Loucy (cell line): ENCODE results near the gene CORO2B.

Experiments used
- EZH2phosphoT487 ChIP-seq: fragments of 200-600 bp; IDR thresholded peaks from 2 replicates; pipeline ENCODE4 v1.6.1; 2018; ENCODE audit warnings: antibody characterized with exemption, mild to moderate bottlenecking, moderate library complexity, borderline replicate concordance
- TF ChIP-seq, protein P1 (sequence below): fragments of 200-600 bp; sonication (generic); conservative IDR thresholded peaks from 2 replicates; pipeline ENCODE4 v1.5.1; 2014; ENCODE audit warnings: mild to moderate bottlenecking, antibody characterized with exemption, low read length

DNA sequence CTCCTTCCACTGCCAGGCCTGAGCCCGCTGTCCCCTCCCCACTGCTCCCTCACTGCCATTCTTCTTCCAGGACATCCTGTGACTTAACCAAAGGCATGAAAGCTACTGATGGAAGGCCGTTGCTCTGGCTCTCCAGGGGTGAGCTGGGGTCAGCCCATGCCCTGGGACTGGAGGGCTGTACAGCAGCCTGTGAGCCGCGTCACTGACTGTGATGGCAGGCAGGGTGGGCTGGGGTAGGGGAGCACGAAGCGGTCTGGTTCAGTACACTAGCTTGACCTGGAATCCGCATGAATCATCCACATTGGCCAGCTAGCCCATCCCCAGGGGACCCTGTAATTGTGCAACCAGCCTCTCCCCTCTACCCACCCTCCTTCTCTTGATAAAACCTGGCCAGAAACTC is 30.8 kb downstream of the CORO2B start:
- TF ChIP-seq, protein P1, sequence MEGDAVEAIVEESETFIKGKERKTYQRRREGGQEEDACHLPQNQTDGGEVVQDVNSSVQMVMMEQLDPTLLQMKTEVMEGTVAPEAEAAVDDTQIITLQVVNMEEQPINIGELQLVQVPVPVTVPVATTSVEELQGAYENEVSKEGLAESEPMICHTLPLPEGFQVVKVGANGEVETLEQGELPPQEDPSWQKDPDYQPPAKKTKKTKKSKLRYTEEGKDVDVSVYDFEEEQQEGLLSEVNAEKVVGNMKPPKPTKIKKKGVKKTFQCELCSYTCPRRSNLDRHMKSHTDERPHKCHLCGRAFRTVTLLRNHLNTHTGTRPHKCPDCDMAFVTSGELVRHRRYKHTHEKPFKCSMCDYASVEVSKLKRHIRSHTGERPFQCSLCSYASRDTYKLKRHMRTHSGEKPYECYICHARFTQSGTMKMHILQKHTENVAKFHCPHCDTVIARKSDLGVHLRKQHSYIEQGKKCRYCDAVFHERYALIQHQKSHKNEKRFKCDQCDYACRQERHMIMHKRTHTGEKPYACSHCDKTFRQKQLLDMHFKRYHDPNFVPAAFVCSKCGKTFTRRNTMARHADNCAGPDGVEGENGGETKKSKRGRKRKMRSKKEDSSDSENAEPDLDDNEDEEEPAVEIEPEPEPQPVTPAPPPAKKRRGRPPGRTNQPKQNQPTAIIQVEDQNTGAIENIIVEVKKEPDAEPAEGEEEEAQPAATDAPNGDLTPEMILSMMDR, result no peak
- no peak for TF ChIP-seq EZH2phosphoT487
